GM21619 (cell line): Measurements from ENCODE around the gene YES1.

Experiments used
- ATAC-seq: cut with Tn5 transposase; IDR thresholded peaks from one replicate; pipeline ENCODE4 v1.9.1; 2021; ENCODE audit not compliant: unreplicated experiment

YES1 gene

GRCh38 chr18:811892-812375 is at the start of gene YES1:
TSS of gene YES1 (minus strand) at chr18:812242. CDS start at chr18:756827, 55,415 bp downstream.
- peak; percentile 27 for ATAC-seq

DNA sequence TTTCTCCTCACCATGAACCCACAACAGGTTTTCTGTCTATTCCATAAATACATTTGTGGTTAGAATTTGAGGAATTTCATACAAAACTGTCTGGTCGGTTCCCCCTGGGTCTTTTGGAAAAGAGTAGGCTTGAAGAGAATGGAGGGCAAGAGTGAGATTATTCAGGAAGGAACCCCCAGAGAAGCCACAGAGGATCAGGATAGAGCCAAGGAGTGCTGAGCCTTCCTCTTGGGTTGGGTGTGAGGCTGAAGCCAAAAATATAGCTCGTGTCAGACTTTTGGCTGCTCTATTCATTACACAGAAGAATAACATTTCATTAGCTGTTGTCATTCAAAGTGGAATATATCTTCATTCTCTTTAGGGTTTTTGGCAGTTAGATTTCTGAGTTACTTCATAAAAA is 45.9 kb upstream of the YES1 start:
- no peak for ATAC-seq

- ATAC-seq = no peak
These were observed 41.4 kb upstream of the YES1 start for GRCh38 chr18:853471-853870.

- ATAC-seq = no peak
These were observed 38.9 kb upstream of the YES1 start for GRCh38 chr18:850960-851359.

GRCh38 chr18:849021-849420 is 37.0 kb upstream of the YES1 start:
- no peak for ATAC-seq

DNA sequence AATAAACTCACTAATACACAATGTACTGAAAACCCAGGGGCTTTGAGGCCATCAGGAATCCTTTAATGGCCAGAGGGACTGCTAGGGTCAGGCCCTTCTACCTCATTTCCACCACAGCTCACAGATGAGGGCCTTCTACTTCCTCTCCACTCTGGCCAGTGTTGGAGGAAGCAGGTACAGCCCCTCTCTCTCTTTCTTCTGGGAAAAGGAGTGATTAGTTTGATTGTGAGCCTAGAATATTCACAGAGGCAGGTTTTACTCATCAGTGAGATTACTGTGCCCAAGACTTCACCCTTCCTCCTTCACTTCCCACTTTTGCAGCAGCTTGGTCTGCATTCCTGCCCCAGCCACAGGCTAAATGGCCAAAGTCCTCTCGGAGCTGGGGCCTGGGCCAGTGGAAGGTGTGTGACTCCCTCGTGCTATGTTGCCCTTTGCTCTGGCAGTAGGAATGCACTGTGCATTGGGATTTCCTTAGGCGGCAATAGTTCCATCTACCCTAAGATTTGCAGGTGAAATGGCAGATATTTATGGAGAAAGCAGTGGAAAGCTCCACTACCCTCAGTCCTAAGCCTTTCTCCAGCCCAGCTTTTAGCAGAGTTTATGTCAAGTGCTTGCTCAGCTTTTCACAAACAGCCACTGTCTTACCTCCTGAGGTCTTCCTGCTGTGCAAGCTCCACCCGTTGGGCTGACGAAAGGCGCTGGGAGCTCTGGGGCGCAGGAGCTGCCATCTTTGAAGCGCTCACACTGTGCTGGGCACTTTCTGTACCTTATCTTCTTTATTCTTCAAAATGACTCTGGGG is 36.2 kb upstream of the YES1 start:
- ATAC-seq = no peak

- no peak for ATAC-seq
These were observed 33.2 kb upstream of the YES1 start for GRCh38 chr18:845152-845819.

GRCh38 chr18:841647-842370 is 29.8 kb upstream of the YES1 start:
- ATAC-seq = no peak

GRCh38 chr18:840516-840915 is 28.5 kb upstream of the YES1 start:
- ATAC-seq = no peak

DNA sequence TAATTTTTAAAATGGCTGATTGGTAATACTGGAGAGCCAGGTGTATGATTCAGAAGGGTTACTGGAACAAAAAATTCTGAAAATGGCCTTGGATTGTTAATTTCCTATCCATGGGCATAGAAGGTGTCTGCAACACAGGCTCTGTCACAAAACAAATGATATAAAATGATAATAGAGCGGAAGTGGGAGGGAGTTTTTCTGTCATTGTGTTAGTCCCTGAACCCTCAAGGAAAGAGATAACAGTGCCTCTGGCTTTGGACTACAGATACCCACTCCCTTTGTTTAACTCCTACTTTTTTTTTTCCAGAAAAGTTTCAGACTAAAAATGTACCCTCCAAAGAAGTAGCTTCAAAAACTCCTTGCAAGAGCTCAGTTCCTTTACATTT is 28.0 kb upstream of the YES1 start:
- ATAC-seq = no peak

DNA sequence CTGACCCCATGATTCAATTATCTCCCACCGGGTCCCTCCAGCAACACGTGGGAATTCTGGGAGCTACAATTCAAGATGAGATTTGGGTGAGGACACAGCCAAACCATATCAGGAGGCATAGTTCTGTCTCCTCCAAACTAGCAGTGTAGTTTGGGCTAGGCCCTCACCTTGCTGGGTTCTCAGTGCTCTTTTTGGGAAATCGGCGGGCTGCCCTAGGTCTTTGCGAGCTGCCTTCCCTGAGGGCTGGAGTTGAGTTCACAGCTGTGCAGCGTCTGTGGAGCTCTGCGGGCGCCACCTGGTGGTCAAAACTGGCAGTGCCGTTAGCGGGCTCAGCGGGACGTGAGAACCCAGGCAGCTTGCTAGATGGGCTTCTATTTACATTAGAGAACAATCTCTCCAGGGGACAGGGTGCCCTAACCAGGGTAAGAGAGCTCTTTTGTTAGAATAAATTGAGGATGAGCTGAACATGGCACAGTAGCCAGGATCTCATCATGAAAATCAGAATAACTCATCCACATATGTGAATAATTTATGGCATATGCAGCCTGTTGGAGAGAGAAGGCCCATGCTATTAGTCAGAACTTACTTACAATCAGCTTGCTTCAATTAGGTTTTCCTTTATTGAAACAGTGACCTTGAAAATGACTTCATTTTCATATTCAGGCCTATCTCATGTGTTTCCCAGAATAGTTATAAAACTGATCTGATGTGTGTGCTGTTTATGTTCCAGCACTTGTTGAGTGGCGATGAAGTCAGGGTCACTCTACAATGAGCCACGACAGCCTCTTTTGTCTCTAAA is 27.4 kb upstream of the YES1 start:
- peak; percentile 98 for ATAC-seq

GRCh38 chr18:837922-838321 is 25.9 kb upstream of the YES1 start:
- ATAC-seq = no peak

GRCh38 chr18:834082-834720 is 22.2 kb upstream of the YES1 start:
- ATAC-seq = no peak

GRCh38 chr18:833197-833596 is 21.2 kb upstream of the YES1 start:
- no peak for ATAC-seq

DNA sequence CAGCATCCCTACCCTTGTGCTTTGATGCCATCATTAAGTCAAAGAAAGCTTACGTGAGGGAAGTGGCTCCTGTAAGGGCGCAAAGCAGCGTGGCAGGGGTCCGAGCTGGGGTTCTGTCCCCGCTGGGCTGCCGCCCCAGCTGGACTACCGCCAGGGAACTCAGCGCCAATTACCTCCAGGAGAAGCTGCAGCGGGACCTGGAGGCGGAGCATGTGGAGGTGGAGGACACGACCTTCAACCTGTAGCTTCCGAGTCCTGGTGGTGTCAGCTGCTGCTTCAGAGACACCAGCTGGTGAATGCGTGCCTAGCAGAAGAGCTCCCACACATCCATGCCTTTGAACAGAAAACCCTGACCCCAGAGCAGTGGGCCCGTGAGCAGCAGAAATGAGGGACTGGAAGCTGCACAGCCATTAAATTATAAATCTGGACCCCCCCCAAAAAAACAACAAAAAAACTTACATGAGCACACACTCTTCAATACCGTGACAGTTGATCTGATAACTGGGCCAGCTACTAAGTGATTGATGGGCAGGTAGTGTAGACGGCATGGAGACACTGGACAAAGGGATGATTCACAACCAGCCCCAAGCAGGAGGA is 20.1 kb upstream of the YES1 start:
- no peak for ATAC-seq

DNA sequence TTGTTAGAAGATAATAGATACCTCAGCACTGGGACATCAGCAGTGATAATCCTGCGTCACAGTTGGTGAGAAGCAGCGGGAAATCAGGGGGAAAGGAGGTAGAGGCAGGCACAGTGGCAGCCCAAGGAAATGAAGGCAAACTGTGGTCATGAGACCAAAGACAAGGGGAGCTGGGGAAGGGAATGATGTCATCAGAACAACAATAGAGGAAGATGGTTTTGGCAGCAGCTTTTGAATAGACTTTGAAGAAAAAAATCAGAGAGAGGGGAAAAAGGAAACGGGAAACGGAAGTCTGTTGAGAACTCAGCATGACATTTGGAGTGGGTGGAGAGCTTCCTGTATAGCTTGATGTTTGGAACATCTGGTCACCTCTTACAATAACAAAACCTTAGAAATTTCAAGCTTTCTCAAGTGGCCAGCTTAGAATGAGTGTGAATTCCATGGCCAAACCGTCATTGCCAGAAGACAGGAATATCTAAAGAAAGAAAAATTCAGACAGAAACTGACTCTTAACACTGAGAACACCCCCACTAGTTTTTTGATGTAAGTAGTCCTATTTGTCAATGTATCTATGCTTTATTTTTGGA is 18.4 kb upstream of the YES1 start:
- peak; percentile 55 for ATAC-seq

DNA sequence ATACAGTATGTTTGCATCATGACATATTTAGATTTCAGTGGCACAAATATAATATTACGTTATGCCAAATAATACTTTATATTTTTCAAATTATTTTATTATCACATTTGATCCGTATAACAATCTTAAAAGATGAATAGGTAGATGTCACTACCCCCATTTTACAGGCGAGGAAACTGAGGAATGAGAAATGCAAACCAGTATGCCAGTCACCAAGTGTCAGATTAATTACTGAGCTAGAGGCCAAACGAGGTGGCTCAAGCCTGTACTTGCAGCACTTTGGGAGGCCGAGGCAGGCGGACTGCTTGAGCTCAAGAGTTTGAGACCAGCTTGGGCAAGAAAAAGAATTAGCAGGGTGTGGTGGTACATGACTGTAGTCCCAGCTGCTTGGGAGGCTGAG is 17.4 kb upstream of the YES1 start:
- no peak for ATAC-seq

DNA sequence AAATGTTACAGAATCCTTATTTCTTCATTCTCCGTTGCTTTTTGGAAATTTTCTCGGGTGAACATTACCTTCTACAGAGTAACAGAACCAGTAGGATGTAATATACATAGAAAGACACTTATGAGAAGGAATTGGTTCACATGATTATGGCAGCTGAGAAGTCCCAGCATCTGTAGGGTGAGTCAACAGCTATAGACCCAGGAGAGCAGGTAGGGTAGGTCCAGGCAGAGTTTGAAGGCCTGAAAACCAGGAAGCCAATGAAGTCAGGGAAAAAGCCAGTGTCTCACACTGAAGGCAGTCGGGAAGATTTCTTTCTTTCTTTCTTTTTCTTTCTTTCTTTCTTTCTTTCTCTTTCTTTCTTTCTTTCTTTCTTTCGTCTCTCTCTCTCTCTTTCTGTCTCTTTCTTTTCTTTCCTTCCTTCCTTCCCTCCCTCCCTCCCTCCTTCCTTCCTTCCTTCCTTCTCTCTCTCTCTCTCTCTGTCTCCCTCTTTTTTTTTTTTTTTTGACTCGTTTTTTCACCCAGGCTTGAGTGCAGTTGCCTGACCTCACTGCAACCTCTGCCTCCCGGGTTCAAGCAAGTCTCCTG is 15.1 kb upstream of the YES1 start:
- ATAC-seq = no peak

GRCh38 chr18:825891-826585 is 14.0 kb upstream of the YES1 start:
- no peak for ATAC-seq
